ENCODE results near the gene KIF21A.
"Not testable (repeated sequence)": the region's sequence is repeated elsewhere in the genome, so short reads cannot be mapped to it uniquely, and the experiment has no call there.

The KIF21A gene

GRCh38 chr12:39443081-39443928 is at the start of gene KIF21A:
Gene KIF21A, minus strand, starts transcription at chr12:39443120. Its CDS starts 150 bp downstream, at chr12:39442970.
- peak; percentile 89 for DNase-seq

GRCh38 chr12:39490500-39491282 is 47.8 kb upstream of the KIF21A start:
- no peak for DNase-seq

- no peak for DNase-seq
Measured at GRCh38 chr12:39483597-39483996, 40.7 kb upstream of the KIF21A start.

- DNase-seq: no peak
Measured at GRCh38 chr12:39483042-39483441, 40.1 kb upstream of the KIF21A start.

GRCh38 chr12:39476894-39477293 is 34.0 kb upstream of the KIF21A start:
- DNase-seq: no peak

GRCh38 chr12:39476121-39476520 is 33.2 kb upstream of the KIF21A start:
- DNase-seq: no peak

GRCh38 chr12:39475136-39475535 is 32.2 kb upstream of the KIF21A start:
- DNase-seq: not testable (repeated sequence)

- no peak for DNase-seq
Measured at GRCh38 chr12:39467432-39467870, 24.5 kb upstream of the KIF21A start.

GRCh38 chr12:39464976-39465695 is 22.2 kb upstream of the KIF21A start:
- DNase-seq: no peak

- no peak for DNase-seq
Measured at GRCh38 chr12:39461059-39461458, 18.1 kb upstream of the KIF21A start.

- DNase-seq: no peak
Measured at GRCh38 chr12:39459027-39459434, 16.1 kb upstream of the KIF21A start.

- no peak for DNase-seq
Measured at GRCh38 chr12:39451977-39452376, 9.1 kb upstream of the KIF21A start.

- DNase-seq: no peak
Measured at GRCh38 chr12:39448038-39448437, 5.1 kb upstream of the KIF21A start.

- no peak for DNase-seq
Measured at GRCh38 chr12:39443929-39444209, 949 bp upstream of the KIF21A start.

GRCh38 chr12:39442831-39443080 is 164 bp downstream of the KIF21A start:
- DNase-seq: no peak

- peak; percentile 3 for DNase-seq
Measured at GRCh38 chr12:39441963-39442830, 723 bp downstream of the KIF21A start.

- DNase-seq: no peak
Measured at GRCh38 chr12:39441189-39441962, 1.5 kb downstream of the KIF21A start.

GRCh38 chr12:39440781-39441180 is 2.1 kb downstream of the KIF21A start:
- DNase-seq: no peak

- DNase-seq: no peak
Measured at GRCh38 chr12:39440101-39440500, 2.8 kb downstream of the KIF21A start.

- DNase-seq: no peak
Measured at GRCh38 chr12:39435531-39435930, 7.4 kb downstream of the KIF21A start.

GRCh38 chr12:39431797-39432196 is 11.1 kb downstream of the KIF21A start:
- no peak for DNase-seq
